NCI-H345 treated with DMSO at 0.1 percent for 48 hours (cell line): Measurements from ENCODE around the gene MRPL12.
A peak's percentile ranks its signal among the peaks of the same experiment; 100 is the strongest.

Source experiments
- DNase-seq: peaks from one replicate; lab custom pipeline; 2025; ENCODE audit not compliant: unreplicated experiment; lab: John Stamatoyannopoulos, UW

Gene MRPL12

GRCh38 chr17:81682565-81683207 is 20.5 kb upstream of the MRPL12 start:
- DNase-seq, result no peak

- DNase-seq, result no peak
Measured at GRCh38 chr17:81683208-81683583, 20.0 kb upstream of the MRPL12 start.

- peak; percentile 99 for DNase-seq
Measured at GRCh38 chr17:81683584-81684441, 19.4 kb upstream of the MRPL12 start, which contains the start of the genes ARL16 and HGS. Gene ARL16 (minus strand): TSS chr17:81683797. CDS start chr17:81683753, 44 bp downstream. Gene HGS (plus strand): TSS chr17:81684011. CDS start chr17:81684067, 56 bp downstream.

GRCh38 chr17:81684442-81684911 is 18.7 kb upstream of the MRPL12 start:
- DNase-seq, result no peak

GRCh38 chr17:81685108-81685507 is 18.1 kb upstream of the MRPL12 start:
- DNase-seq, result no peak

- no peak for DNase-seq
Measured at GRCh38 chr17:81686614-81687013, 16.6 kb upstream of the MRPL12 start.

GRCh38 chr17:81687770-81688541 is 15.2 kb upstream of the MRPL12 start:
- no peak for DNase-seq

GRCh38 chr17:81688616-81689015 is 14.6 kb upstream of the MRPL12 start:
- no peak for DNase-seq

- DNase-seq, result no peak
Measured at GRCh38 chr17:81690066-81690465, 13.1 kb upstream of the MRPL12 start.

GRCh38 chr17:81690549-81690948 is 12.6 kb upstream of the MRPL12 start:
- no peak for DNase-seq

GRCh38 chr17:81691196-81691595 is 12.0 kb upstream of the MRPL12 start:
- no peak for DNase-seq

- no peak for DNase-seq
Measured at GRCh38 chr17:81691608-81692007, 11.6 kb upstream of the MRPL12 start.

- no peak for DNase-seq
Measured at GRCh38 chr17:81693509-81694210, 9.5 kb upstream of the MRPL12 start.

- DNase-seq, result no peak
Measured at GRCh38 chr17:81694810-81695209, 8.4 kb upstream of the MRPL12 start.

GRCh38 chr17:81695211-81695610 is 8.0 kb upstream of the MRPL12 start:
- DNase-seq, result no peak

- DNase-seq, result no peak
Measured at GRCh38 chr17:81695801-81696200, 7.4 kb upstream of the MRPL12 start.

GRCh38 chr17:81696218-81696941 is 6.8 kb upstream of the MRPL12 start:
- DNase-seq, result no peak

GRCh38 chr17:81697261-81698044 is 5.7 kb upstream of the MRPL12 start:
- no peak for DNase-seq
